K562 (cell line): Measurements from ENCODE around the gene ZFYVE21. TPM values are rescaled to one million over a fixed set of nuclear protein-coding genes. Genes with fewer than 3 reads are reported as not detected.
A peak's percentile ranks its signal among the peaks of the same experiment; 100 is the strongest.

ENCODE experiments used
- ATAC-seq: fragments of 200-7000 bp; cut with Tn5 transposase; 3 replicates; pipeline ENCODE4 v1.9.1; 2020; ENCODE audit warnings: moderate library complexity
- BruUV-seq: library from RNA; stranded (reverse); fragments of 400-500 nt; replicated peaks from 2 replicates; lab custom pipeline; 2021; lab: Mats Ljungman, UMichigan
- CTCF ChIA-PET: fragments of 300-600 bp; formaldehyde crosslinking; extraction: SDS; loops from one replicate; lab custom pipeline; 2021; ENCODE audit warnings: low intra/inter-chr PET ratio; lab: Yijun Ruan, JAX
- POLR2A ChIA-PET: fragments of 300-600, 350-650 bp; sonication (Branson Sonifier 250); formaldehyde crosslinking; extraction: SDS; loops from one replicate; lab custom pipeline; 2021; ENCODE audit warnings: antibody characterized with exemption, inconsistent platforms; lab: Yijun Ruan, JAX
- DNase-seq, 4 experiments: peaks; one replicate each; pipeline versions ENCODE4 v3.0.0 to v3.0.0-alpha.2; 2011 to 2018; ENCODE audit warnings: low spot score in 3 of 4, mixed read lengths in 3 of 4; ENCODE audit errors: extremely low read depth in 1 of 4
- FAIRE-seq: peaks from 2 replicates; lab custom pipeline; 2011; peaks lifted over from hg19 to GRCh38; lab: Jason Lieb, UNC
- H2AFZ ChIP-seq: 2 replicates; pipeline ENCODE4 v1.6.0; 2011; ENCODE audit warnings: low read depth, low read length, control low read depth, inconsistent platforms
- H3K27ac ChIP-seq: fragments of 200-600 bp; 3 replicates; pipeline ENCODE4 v1.8.0; 2011; ENCODE audit warnings: low read depth, mild to moderate bottlenecking, control low read depth, inconsistent platforms, low read length, moderate library complexity, mixed read lengths; ENCODE audit errors: extremely low read depth
- H3K27me3 ChIP-seq, 2 experiments: fragments of 300-600 bp in 1 of 2; 2 replicates in 1 of 2; 3 replicates in 1 of 2; pipeline versions ENCODE4 v1.6.0 to v1.8.0; 2011; ENCODE audit warnings: inconsistent platforms in 2 of 2, low read length in 2 of 2, mild to moderate bottlenecking in 1 of 2, mixed read lengths in 1 of 2, moderate library complexity in 1 of 2; ENCODE audit not compliant: control insufficient read depth in 2 of 2, insufficient read depth in 2 of 2
- H3K36me3 ChIP-seq: fragments of 300-600 bp; 3 replicates; pipeline ENCODE4 v1.8.0; 2011; ENCODE audit warnings: mild to moderate bottlenecking, low read length, inconsistent platforms; ENCODE audit not compliant: control insufficient read depth, insufficient read depth
- H3K4me1 ChIP-seq, 2 experiments: fragments of 200-600 bp in 1 of 2; replicated peaks in 1 of 2; 2 replicates in 1 of 2; 3 replicates in 1 of 2; pipeline versions ENCODE4 v1.5.1 to v1.8.0; 2011; ENCODE audit warnings: inconsistent platforms in 2 of 2, low read length in 2 of 2, mild to moderate bottlenecking in 1 of 2, mixed read lengths in 1 of 2, moderate library complexity in 1 of 2; ENCODE audit not compliant: control insufficient read depth in 2 of 2, insufficient read depth in 2 of 2
- H3K4me2 ChIP-seq: 2 replicates; pipeline ENCODE4 v1.6.1; 2011; ENCODE audit warnings: low read length, control low read depth, inconsistent platforms, mixed read lengths; ENCODE audit not compliant: insufficient read depth
- H3K4me3 ChIP-seq: fragments of 200-600 bp; sonication (generic), shearing (Covaris generic); 2 replicates; pipeline ENCODE4 v1.5.1; 2016; ENCODE audit warnings: control low read depth, inconsistent platforms
- H3K79me2 ChIP-seq: fragments of 200-600 bp; 3 replicates; pipeline ENCODE4 v1.8.0; 2011; ENCODE audit warnings: low read length, inconsistent platforms; ENCODE audit not compliant: control insufficient read depth, insufficient read depth
- H3K9ac ChIP-seq, 2 experiments: 2 replicates each; pipeline versions ENCODE4 v1.6.0 to v1.6.1; 2011; ENCODE audit warnings: low read depth in 2 of 2, low read length in 2 of 2, control low read depth in 1 of 2, inconsistent platforms in 1 of 2, mild to moderate bottlenecking in 1 of 2, mixed read lengths in 1 of 2; ENCODE audit not compliant: insufficient read depth in 1 of 2
- H3K9me1 ChIP-seq: one replicate; pipeline ENCODE4 v1.6.0; 2011; ENCODE audit warnings: inconsistent platforms, mild to moderate bottlenecking, low read length, moderate library complexity; ENCODE audit not compliant: control insufficient read depth, insufficient read depth
- H3K9me3 ChIP-seq: replicated peaks from 2 replicates; pipeline ENCODE4 v1.5.1; 2011; ENCODE audit warnings: low read depth, low read length, inconsistent platforms; ENCODE audit not compliant: control insufficient read depth, insufficient read depth
- H4K20me1 ChIP-seq: replicated peaks from 2 replicates; pipeline ENCODE4 v1.6.1; 2011; ENCODE audit warnings: low read length, inconsistent platforms, mixed read lengths; ENCODE audit not compliant: control insufficient read depth, insufficient read depth
- ARID2 ChIP-seq: fragments of 450-650 bp; IDR thresholded peaks from 2 replicates; pipeline ENCODE4 v1.6.1; 2017; ENCODE audit warnings: antibody characterized with exemption, mild to moderate bottlenecking
- BCOR ChIP-seq: fragments of 450-650 bp; IDR thresholded peaks from 2 replicates; pipeline ENCODE4 v1.6.1; 2016
- ETS2 ChIP-seq: IDR thresholded peaks from 2 replicates; pipeline ENCODE4 v1.6.1; 2016; ENCODE audit warnings: borderline replicate concordance, missing genetic modification characterization, mild to moderate bottlenecking, moderate library complexity, missing compliant biosample characterization; ENCODE audit not compliant: poor library complexity, severe bottlenecking
- HDAC8 ChIP-seq: fragments of 450-650 bp; IDR thresholded peaks from 2 replicates; pipeline ENCODE4 v1.6.1; 2016; ENCODE audit warnings: mild to moderate bottlenecking, missing genetic modification characterization, moderate library complexity, missing compliant biosample characterization
- NFIC ChIP-seq: fragments of 450-650 bp; IDR thresholded peaks from 2 replicates; pipeline ENCODE4 v1.6.1; 2017; ENCODE audit warnings: mild to moderate bottlenecking, inconsistent platforms
- NR1H2 ChIP-seq: sonication (generic); formaldehyde crosslinking; IDR thresholded peaks from 2 replicates; pipeline ENCODE4 v1.4.0; 2020; ENCODE audit warnings: mild to moderate bottlenecking, missing genetic modification reagents
- POLR2G ChIP-seq: fragments of 200-400 bp; formaldehyde crosslinking; IDR thresholded peaks from 2 replicates; pipeline ENCODE4 v1.6.1; 2017; ENCODE audit warnings: low read depth, mild to moderate bottlenecking, antibody characterized with exemption, low read length, moderate library complexity
- RBM15 ChIP-seq: fragments of 200-400 bp; formaldehyde crosslinking; IDR thresholded peaks from 2 replicates; pipeline ENCODE4 v1.6.1; 2018; ENCODE audit warnings: mild to moderate bottlenecking, low read length, moderate library complexity; ENCODE audit not compliant: insufficient read depth
- ZNF282 ChIP-seq: sonication (generic); formaldehyde crosslinking; IDR thresholded peaks from 2 replicates; pipeline ENCODE4 v1.8.1; 2023; ENCODE audit warnings: missing genetic modification reagents
- WGBS: fragments of 100-300 bp; shearing (Covaris generic); methylation state at CpG from one replicate; pipeline ENCODE4 v1.1.6; 2016; ENCODE audit warnings: low coverage, mixed read lengths; ENCODE audit not compliant: insufficient coverage; ENCODE audit errors: missing lambda C conversion rate; 5-methylcytosine and 5-hydroxymethylcytosine counted together
- in situ Hi-C: fragments of 300-500 bp; cut with MboI; formaldehyde crosslinking; loops from 4 replicates; pipeline ENCODE4 v1.15.0; 2018; ENCODE audit warnings: inconsistent platforms, mixed read lengths
- intact Hi-C: fragments of 100-400 bp; cut with micrococcal nuclease; formaldehyde crosslinking; loops from 2 replicates; pipeline ENCODE4 v1.14.2; 2022
- polyA plus RNA-seq, 8 experiments: library from polyadenylated mRNA; depleted of rRNA in 4 of 8; stranded (reverse) in 5 of 8; unstranded in 3 of 8; fragments of >200 nt; fragmentation: Nextera tagmentation in 2 of 8; fragmentation: Illumina TruSeq in 1 of 8; extraction: Ambion mirVana in 2 of 8; extraction: Trizol in 1 of 8; gene quantifications; 2 replicates each; pipeline versions ENCODE4 v1.2.1 to v1.2.3, GENCODE V29; 2011 to 2014; ENCODE audit warnings: inconsistent platforms in 1 of 8, missing spikeins in 1 of 8
- total RNA-seq, 7 experiments: library from RNA; depleted of rRNA in 6 of 7; stranded (reverse); fragments of >200 nt in 6 of 7; fragmentation: Illumina TruSeq in 2 of 7; extraction: Trizol in 2 of 7; gene quantifications; 2 replicates each; pipeline versions ENCODE4 v1.2.1 to v1.2.3, GENCODE V29; 2011 to 2021; ENCODE audit warnings: low replicate concordance in 1 of 7
- TF ChIP-seq, protein P1 (sequence below): fragments of 250-450 bp; sonication (Bioruptor Pico); IDR thresholded peaks from 2 replicates; pipeline ENCODE4 v1.4.0; 2020
- TF ChIP-seq, protein P2 (sequence below), 2 experiments: fragments of 450-650 bp; conservative IDR thresholded peaks; 2 replicates each; pipeline ENCODE4 v1.6.1; 2017; ENCODE audit warnings: mild to moderate bottlenecking in 2 of 2, moderate library complexity in 2 of 2
- TF ChIP-seq, protein P3 (sequence below): sonication (generic); formaldehyde crosslinking; IDR thresholded peaks from 2 replicates; pipeline ENCODE4 v1.4.0; 2020; ENCODE audit warnings: mild to moderate bottlenecking, missing genetic modification reagents

ZFYVE21 gene
- total and polyA plus RNA-seq, 9 of the 15 experiments (the other 6 are each of a cell fraction or from before 2014, with no cell fraction given): 0.90 to 23.1 (median 15.6) TPM

DNA sequence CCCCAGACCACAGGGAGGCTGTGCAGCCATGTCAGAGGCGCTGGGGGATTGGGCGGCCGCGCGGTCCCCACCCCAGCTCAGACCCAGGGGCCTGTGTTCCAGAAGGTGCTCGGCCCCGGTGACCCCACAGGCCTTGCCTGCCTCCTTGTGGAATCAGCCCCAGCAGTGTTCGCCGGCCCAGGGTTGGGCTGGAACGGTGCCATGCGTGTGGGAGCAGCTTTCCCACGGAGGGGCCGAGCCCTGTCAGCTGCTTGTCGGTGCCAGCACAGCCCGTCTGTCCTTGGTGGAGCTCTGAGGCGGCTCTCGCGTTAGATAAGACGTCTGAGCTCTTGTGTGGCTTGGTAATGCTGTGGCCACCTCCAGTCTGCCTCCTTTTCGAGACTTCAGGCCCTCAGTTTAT is 8.5 kb downstream of the ZFYVE21 start:
- 0 out of 2 replicates have a peak, but pooled peaks cover 3% of the 10 kb centered on the region for H4K20me1 ChIP-seq

DNA sequence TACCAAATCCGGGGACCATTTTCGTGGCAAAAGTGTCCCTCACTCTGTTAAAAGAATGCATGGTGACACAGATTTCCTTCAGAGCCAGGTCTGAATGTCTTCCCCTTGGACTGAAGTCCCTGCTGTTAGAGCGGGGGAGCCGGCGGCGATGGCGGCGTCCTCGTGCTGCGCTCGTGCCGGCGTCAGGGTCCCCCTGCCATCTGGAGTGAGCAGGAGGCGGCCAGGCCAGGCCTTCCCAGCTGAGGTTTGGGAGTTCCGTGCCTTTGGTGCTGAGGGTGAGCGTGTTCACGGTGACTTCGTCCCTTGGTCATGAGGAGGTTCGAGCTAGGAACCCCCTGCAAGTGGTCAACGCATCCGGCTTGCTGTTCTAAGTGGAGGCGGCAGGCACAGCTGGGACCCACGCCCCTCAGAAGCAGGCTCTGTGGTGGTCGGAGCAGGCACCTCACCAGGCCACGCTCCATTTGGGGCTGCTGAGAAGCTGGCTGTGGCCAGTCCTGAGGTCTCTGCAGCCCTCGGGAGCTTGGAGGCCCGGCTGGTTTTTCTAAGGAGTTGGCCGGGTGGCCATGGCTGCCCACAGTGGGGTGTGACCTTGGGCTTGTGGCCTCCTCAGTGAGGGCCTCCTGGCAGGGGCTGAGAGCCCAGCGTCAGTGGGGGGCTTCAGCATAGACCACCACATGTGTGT is 9.5 kb downstream of the ZFYVE21 start:
- ATAC-seq (no peak), DNase-seq (no peak), FAIRE-seq (no peak)
- no peak overlapping the region for H3K4me3 ChIP-seq
- BruUV-seq: no TSS peak
- no peaks in the 10 kb centered on the region for H4K20me1 ChIP-seq
- intact Hi-C loops (no loop called here), in situ Hi-C loops (no loop called here)
- peaks cover 5 to 45% of the 10 kb centered on the region in 2 experiments; a peak in 4 of 5 replicates for H3K4me1 ChIP-seq
- ChIA-PET CTCF (no interaction called here), POLR2A (interaction anchor here (0.5 to 1.8 kb wide), 3 partner anchors 10 to 23 kb away, joined by 3 to 6 read pairs (median 4); partner anchors contain the start of genes XRCC3 and ZFYVE21)
- 95% methylated on average over 18 of the region's 29 CpGs for WGBS
- no peaks in the 10 kb centered on the region for H3K9me3 ChIP-seq
- no peak overlapping the region for H2AFZ ChIP-seq
- H3K79me2 ChIP-seq: peaks cover 46% of the 10 kb centered on the region
- H3K27ac ChIP-seq: no peak overlapping the region
- no peaks in the 10 kb centered on the region for H3K27me3 ChIP-seq
- no peaks in the 10 kb centered on the region for H3K9me1 ChIP-seq
- peak overlapping the region in 1 of 2 experiments; percentile 35; a peak in 1 of 4 replicates for H3K9ac ChIP-seq
- H3K36me3 ChIP-seq: peaks cover 44% of the 10 kb centered on the region; the same call in 1 of the 3 replicates
- H3K4me2 ChIP-seq: no peak overlapping the region
- TF ChIP-seq NR1H2 (CRISPR knock-in tag) (no peak), HDAC8 (no peak), BCOR (no peak), ARID2 (no peak)
- TF ChIP-seq, protein P1, sequence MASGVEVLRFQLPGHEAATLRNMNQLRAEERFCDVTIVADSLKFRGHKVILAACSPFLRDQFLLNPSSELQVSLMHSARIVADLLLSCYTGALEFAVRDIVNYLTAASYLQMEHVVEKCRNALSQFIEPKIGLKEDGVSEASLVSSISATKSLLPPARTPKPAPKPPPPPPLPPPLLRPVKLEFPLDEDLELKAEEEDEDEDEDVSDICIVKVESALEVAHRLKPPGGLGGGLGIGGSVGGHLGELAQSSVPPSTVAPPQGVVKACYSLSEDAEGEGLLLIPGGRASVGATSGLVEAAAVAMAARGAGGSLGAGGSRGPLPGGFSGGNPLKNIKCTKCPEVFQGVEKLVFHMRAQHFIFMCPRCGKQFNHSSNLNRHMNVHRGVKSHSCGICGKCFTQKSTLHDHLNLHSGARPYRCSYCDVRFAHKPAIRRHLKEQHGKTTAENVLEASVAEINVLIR (CRISPR knock-in tag): no peak
- TF ChIP-seq, protein P2, sequence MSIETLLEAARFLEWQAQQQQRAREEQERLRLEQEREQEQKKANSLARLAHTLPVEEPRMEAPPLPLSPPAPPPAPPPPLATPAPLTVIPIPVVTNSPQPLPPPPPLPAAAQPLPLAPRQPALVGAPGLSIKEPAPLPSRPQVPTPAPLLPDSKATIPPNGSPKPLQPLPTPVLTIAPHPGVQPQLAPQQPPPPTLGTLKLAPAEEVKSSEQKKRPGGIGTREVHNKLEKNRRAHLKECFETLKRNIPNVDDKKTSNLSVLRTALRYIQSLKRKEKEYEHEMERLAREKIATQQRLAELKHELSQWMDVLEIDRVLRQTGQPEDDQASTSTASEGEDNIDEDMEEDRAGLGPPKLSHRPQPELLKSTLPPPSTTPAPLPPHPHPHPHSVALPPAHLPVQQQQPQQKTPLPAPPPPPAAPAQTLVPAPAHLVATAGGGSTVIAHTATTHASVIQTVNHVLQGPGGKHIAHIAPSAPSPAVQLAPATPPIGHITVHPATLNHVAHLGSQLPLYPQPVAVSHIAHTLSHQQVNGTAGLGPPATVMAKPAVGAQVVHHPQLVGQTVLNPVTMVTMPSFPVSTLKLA (conservative IDR thresholded peaks at IDR 0.05): no peak
- TF ChIP-seq, protein P3, sequence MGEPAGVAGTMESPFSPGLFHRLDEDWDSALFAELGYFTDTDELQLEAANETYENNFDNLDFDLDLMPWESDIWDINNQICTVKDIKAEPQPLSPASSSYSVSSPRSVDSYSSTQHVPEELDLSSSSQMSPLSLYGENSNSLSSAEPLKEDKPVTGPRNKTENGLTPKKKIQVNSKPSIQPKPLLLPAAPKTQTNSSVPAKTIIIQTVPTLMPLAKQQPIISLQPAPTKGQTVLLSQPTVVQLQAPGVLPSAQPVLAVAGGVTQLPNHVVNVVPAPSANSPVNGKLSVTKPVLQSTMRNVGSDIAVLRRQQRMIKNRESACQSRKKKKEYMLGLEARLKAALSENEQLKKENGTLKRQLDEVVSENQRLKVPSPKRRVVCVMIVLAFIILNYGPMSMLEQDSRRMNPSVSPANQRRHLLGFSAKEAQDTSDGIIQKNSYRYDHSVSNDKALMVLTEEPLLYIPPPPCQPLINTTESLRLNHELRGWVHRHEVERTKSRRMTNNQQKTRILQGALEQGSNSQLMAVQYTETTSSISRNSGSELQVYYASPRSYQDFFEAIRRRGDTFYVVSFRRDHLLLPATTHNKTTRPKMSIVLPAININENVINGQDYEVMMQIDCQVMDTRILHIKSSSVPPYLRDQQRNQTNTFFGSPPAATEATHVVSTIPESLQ (CRISPR knock-in tag): no peak

More for the DNA sequence above, 8.5 kb downstream of the ZFYVE21 start:
- Histone ChIP-seq H3K27me3 (no peaks in the 10 kb centered on the region), H3K4me1 (peaks cover 0 to 45% of the 10 kb centered on the region in 2 experiments; a peak in 3 of 5 replicates), H3K4me2 (no peak overlapping the region), H3K36me3 (peaks cover 39% of the 10 kb centered on the region; the same call in 1 of the 3 replicates), H2AFZ (no peak overlapping the region), H3K9me1 (no peaks in the 10 kb centered on the region), H3K4me3 (no peak overlapping the region), H3K9ac (peak overlapping the region in 1 of 2 experiments; percentile 58; a peak in 2 of 4 replicates), H3K9me3 (no peaks in the 10 kb centered on the region), H3K27ac (no peak overlapping the region), H3K79me2 (peaks cover 56% of the 10 kb centered on the region)
- in situ Hi-C loops (no loop called here), intact Hi-C loops (no loop called here)
- no TSS peak for BruUV-seq
- ATAC-seq: peak; percentile 71
- peak in 2 of 4 experiments; percentile 28 to 30 for DNase-seq
- TF ChIP-seq RBM15 (no peak), NFIC (peak; percentile 71), ETS2 (tag) (no peak), ZNF282 (CRISPR knock-in tag) (no peak), POLR2G (0 out of 2 replicates have a peak, but pooled peaks have one; percentile 15)
- POLR2A ChIA-PET: interaction anchor here (0.5 kb wide), 1 partner anchor 359 kb away, joined by 3 read pairs; no protein-coding TSS in a partner anchor
- WGBS: 34% methylated on average over 7 of the region's 20 CpGs
- FAIRE-seq: no peak
- CTCF ChIA-PET: no interaction called here
